Fibroblast of lung (primary cell): ENCODE results near the gene VTI1A. TPM values are rescaled to one million over a fixed set of nuclear protein-coding genes. Genes with fewer than 3 reads are reported as not detected.

Experiments used
- DNase-seq, 2 donors: peaks; one replicate each; pipeline versions ENCODE4 v3.0.0 to v3.0.0-alpha.2; 2010; ENCODE audit warnings: low read depth in 2 of 2
- H2AFZ ChIP-seq: 2 replicates; pipeline ENCODE4 v1.5.1; 2012; ENCODE audit warnings: low read length, control low read depth, inconsistent platforms
- H3K27ac ChIP-seq: 2 replicates; pipeline ENCODE4 v1.5.1; 2011; ENCODE audit warnings: low read length, control low read depth; ENCODE audit not compliant: insufficient read depth
- H3K27me3 ChIP-seq: 2 replicates; pipeline ENCODE4 v1.5.1; 2011; ENCODE audit warnings: mild to moderate bottlenecking, low read length; ENCODE audit not compliant: control insufficient read depth, insufficient read depth
- H3K36me3 ChIP-seq: 2 replicates; pipeline ENCODE4 v1.5.1; 2011; ENCODE audit warnings: low read length; ENCODE audit not compliant: control insufficient read depth, insufficient read depth
- H3K4me1 ChIP-seq: 2 replicates; pipeline ENCODE4 v1.5.1; 2011; ENCODE audit warnings: low read length; ENCODE audit not compliant: control insufficient read depth, insufficient read depth; ENCODE audit errors: extremely low read depth
- H3K4me2 ChIP-seq: 2 replicates; pipeline ENCODE4 v1.5.1; 2011; ENCODE audit warnings: low read length, control low read depth; ENCODE audit not compliant: insufficient read depth; ENCODE audit errors: extremely low read depth
- H3K4me3 ChIP-seq, 4 experiments: fragments of 200-600 bp in 1 of 4; sonication (generic) in 1 of 4; replicated peaks in 1 of 4; 2 replicates each; pipeline ENCODE4 v1.5.1; 2011 to 2016; ENCODE audit warnings: low read length in 4 of 4, low read depth in 3 of 4, mild to moderate bottlenecking in 3 of 4, control low read depth in 2 of 4, inconsistent platforms in 1 of 4, mixed read lengths in 1 of 4; ENCODE audit not compliant: insufficient read depth in 1 of 4; ENCODE audit errors: control extremely low read depth in 1 of 4
- H3K79me2 ChIP-seq: 2 replicates; pipeline ENCODE4 v1.5.1; 2012; ENCODE audit warnings: mild to moderate bottlenecking, low read length, inconsistent platforms; ENCODE audit not compliant: control insufficient read depth, insufficient read depth
- H3K9ac ChIP-seq: 2 replicates; pipeline ENCODE4 v1.5.1; 2011; ENCODE audit warnings: mild to moderate bottlenecking, low read length, control low read depth; ENCODE audit not compliant: insufficient read depth
- H3K9me3 ChIP-seq: 2 replicates; pipeline ENCODE4 v1.5.1; 2012; ENCODE audit warnings: low read depth, low read length; ENCODE audit not compliant: control insufficient read depth, insufficient read depth
- H4K20me1 ChIP-seq: 2 replicates; pipeline ENCODE4 v1.5.1; 2011; ENCODE audit warnings: low read length; ENCODE audit not compliant: control insufficient read depth, insufficient read depth; ENCODE audit errors: extremely low read depth
- EZH2 ChIP-seq: IDR thresholded peaks from 2 replicates; pipeline ENCODE4 v1.5.1; 2012; ENCODE audit warnings: low read length, control low read depth, mild to moderate bottlenecking; ENCODE audit errors: missing control alignments
- polyA plus RNA-seq, 2 donors: library from polyadenylated mRNA; depleted of rRNA in 1 of 2; stranded (reverse) in 1 of 2; unstranded in 1 of 2; fragments of >200 nt; gene quantifications; 2 replicates each; pipeline ENCODE4 v1.2.1, GENCODE V29; 2011 to 2012; ENCODE audit warnings: missing spikeins in 1 of 2
- total RNA-seq: library from RNA; depleted of rRNA; stranded (reverse); fragments of >200 nt; gene quantifications from 2 replicates; pipeline ENCODE4 v1.2.1, GENCODE V29; 2014
- TF ChIP-seq, protein P1 (sequence below), 2 donors: IDR thresholded peaks in 1 of 2; conservative IDR thresholded peaks in 1 of 2; 1 replicate in 1 of 2; 2 replicates in 1 of 2; pipeline ENCODE4 v1.5.1; 2011 to 2012; ENCODE audit warnings: low read length in 2 of 2, control low read depth in 1 of 2, inconsistent platforms in 1 of 2, low read depth in 1 of 2, mild to moderate bottlenecking in 1 of 2

VTI1A gene
- total and polyA plus RNA-seq, 2 donors (not counting 1 experiment from before 2014, with no cell fraction given): 19.1 to 30.9 TPM

GRCh38 chr10:112820320-112820719 lies 373.3 kb downstream of the VTI1A start:
- Histone ChIP-seq H3K79me2 (no peaks in the 10 kb centered on the region), H3K9me3 (no peaks in the 10 kb centered on the region), H3K27ac (no peak overlapping the region), H3K4me1 (peaks cover 3% of the 10 kb centered on the region), H3K4me2 (no peak overlapping the region), H3K27me3 (no peaks in the 10 kb centered on the region), H3K9ac (no peak overlapping the region), H3K4me3 (no peak overlapping the region), H2AFZ (no peak overlapping the region), H3K36me3 (no peaks in the 10 kb centered on the region), H4K20me1 (no peaks in the 10 kb centered on the region)
- DNase-seq: no peak
- TF ChIP-seq, protein P1, sequence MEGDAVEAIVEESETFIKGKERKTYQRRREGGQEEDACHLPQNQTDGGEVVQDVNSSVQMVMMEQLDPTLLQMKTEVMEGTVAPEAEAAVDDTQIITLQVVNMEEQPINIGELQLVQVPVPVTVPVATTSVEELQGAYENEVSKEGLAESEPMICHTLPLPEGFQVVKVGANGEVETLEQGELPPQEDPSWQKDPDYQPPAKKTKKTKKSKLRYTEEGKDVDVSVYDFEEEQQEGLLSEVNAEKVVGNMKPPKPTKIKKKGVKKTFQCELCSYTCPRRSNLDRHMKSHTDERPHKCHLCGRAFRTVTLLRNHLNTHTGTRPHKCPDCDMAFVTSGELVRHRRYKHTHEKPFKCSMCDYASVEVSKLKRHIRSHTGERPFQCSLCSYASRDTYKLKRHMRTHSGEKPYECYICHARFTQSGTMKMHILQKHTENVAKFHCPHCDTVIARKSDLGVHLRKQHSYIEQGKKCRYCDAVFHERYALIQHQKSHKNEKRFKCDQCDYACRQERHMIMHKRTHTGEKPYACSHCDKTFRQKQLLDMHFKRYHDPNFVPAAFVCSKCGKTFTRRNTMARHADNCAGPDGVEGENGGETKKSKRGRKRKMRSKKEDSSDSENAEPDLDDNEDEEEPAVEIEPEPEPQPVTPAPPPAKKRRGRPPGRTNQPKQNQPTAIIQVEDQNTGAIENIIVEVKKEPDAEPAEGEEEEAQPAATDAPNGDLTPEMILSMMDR (conservative IDR thresholded peaks at IDR 0.05 in 1 of 2, IDR thresholded peaks at IDR 0.05 in 1 of 2; ENCODE audit: low read depth in 1 of 2, low read length in 2 of 2): no peak
- no peak for TF ChIP-seq EZH2

- no peaks in the 10 kb centered on the region for H3K9me3 ChIP-seq
- H3K27me3 ChIP-seq: no peaks in the 10 kb centered on the region
- TF ChIP-seq, protein P1 (conservative IDR thresholded peaks at IDR 0.05 in 1 of 2, IDR thresholded peaks at IDR 0.05 in 1 of 2; ENCODE audit: low read depth in 1 of 2, low read length in 2 of 2): no peak
- no peak for TF ChIP-seq EZH2
- no peak for DNase-seq
- H2AFZ ChIP-seq: no peak overlapping the region
- no peaks in the 10 kb centered on the region for H3K36me3 ChIP-seq
- no peak overlapping the region for H3K27ac ChIP-seq
- H3K4me1 ChIP-seq: peaks cover under 1% of the 10 kb centered on the region
- no peaks in the 10 kb centered on the region for H4K20me1 ChIP-seq
- H3K4me2 ChIP-seq: no peak overlapping the region
- no peak overlapping the region for H3K9ac ChIP-seq
- H3K4me3 ChIP-seq: no peak overlapping the region
- no peaks in the 10 kb centered on the region for H3K79me2 ChIP-seq
These were observed 374.0 kb downstream of the VTI1A start for GRCh38 chr10:112821038-112821437.

- Histone ChIP-seq H3K9ac (no peak overlapping the region), H3K27ac (no peak overlapping the region), H3K27me3 (no peaks in the 10 kb centered on the region), H3K4me3 (no peak overlapping the region), H3K79me2 (no peaks in the 10 kb centered on the region), H3K4me2 (no peak overlapping the region), H3K9me3 (no peaks in the 10 kb centered on the region), H2AFZ (no peak overlapping the region), H4K20me1 (no peaks in the 10 kb centered on the region), H3K36me3 (no peaks in the 10 kb centered on the region), H3K4me1 (no peaks in the 10 kb centered on the region)
- TF ChIP-seq, protein P1 (conservative IDR thresholded peaks at IDR 0.05 in 1 of 2, IDR thresholded peaks at IDR 0.05 in 1 of 2; ENCODE audit: low read depth in 1 of 2, low read length in 2 of 2): no peak
- TF ChIP-seq EZH2: no peak
- peak; percentile 23 to 61 for DNase-seq
These were observed 374.6 kb downstream of the VTI1A start for GRCh38 chr10:112821663-112822062.
